Mesothelial cell of epicardium (in vitro differentiated cells): ENCODE measurements around the gene CANT1. TPM values are rescaled to one million over a fixed set of nuclear protein-coding genes. Genes with fewer than 3 reads are reported as not detected.
"Not testable (repeated sequence)": the region's sequence is repeated elsewhere in the genome, so short reads cannot be mapped to it uniquely, and the experiment has no call there.

Source experiments
- DNase-seq, 2 experiments: peaks; one replicate each; pipeline ENCODE4 v3.0.0; 2021; ENCODE audit warnings: low spot score in 2 of 2; ENCODE audit not compliant: unreplicated experiment in 2 of 2
- H3K27ac Mint-ChIP-seq: 2 replicates; pipeline ENCODE4 v1.8.0; 2021; ENCODE audit warnings: mixed read lengths
- H3K27me3 Mint-ChIP-seq: 2 replicates; pipeline ENCODE4 v1.8.0; 2021; ENCODE audit warnings: low read depth, mixed read lengths
- H3K36me3 Mint-ChIP-seq: 2 replicates; pipeline ENCODE4 v1.8.0; 2021; ENCODE audit warnings: mixed read lengths
- H3K4me1 Mint-ChIP-seq: 2 replicates; pipeline ENCODE4 v1.8.0; 2021; ENCODE audit warnings: mixed read lengths
- H3K4me3 Mint-ChIP-seq: 2 replicates; pipeline ENCODE4 v1.8.0; 2021; ENCODE audit warnings: mild to moderate bottlenecking, moderate library complexity, mixed read lengths
- H3K9me3 Mint-ChIP-seq: 2 replicates; pipeline ENCODE4 v1.8.0; 2021; ENCODE audit warnings: mixed read lengths
- total RNA-seq: library from RNA; stranded (reverse); gene quantifications from 3 replicates; pipeline ENCODE4 v1.2.1, GENCODE V29; 2021
- TF ChIP-seq, protein P1 (sequence below): fragments of 200-600 bp; sonication (generic); IDR thresholded peaks from one replicate; pipeline ENCODE4 v1.5.0; 2021; ENCODE audit warnings: antibody characterized with exemption; ENCODE audit not compliant: unreplicated experiment

Gene CANT1
- total RNA-seq, 1 donor from 2014 or later = 68.2 TPM

GRCh38 chr17:79023886-79024771 is 14.6 kb upstream of the CANT1 start, which contains the start of gene C1QTNF1:
Gene C1QTNF1, plus strand, starts transcription at chr17:79024169. Its CDS starts 19,800 bp downstream, at chr17:79043969.
- Mint-ChIP-seq H3K27me3 (peaks cover 13% of the 10 kb centered on the region), H3K27ac (peak within 1 kb of the TSS; percentile 77), H3K4me3 (peak within 1 kb of the TSS; percentile 91), H3K4me1 (peaks cover 42% of the 10 kb centered on the region), H3K9me3 (no peaks in the 10 kb centered on the region), H3K36me3 (no peaks in the 10 kb centered on the region)
- TF ChIP-seq, protein P1, sequence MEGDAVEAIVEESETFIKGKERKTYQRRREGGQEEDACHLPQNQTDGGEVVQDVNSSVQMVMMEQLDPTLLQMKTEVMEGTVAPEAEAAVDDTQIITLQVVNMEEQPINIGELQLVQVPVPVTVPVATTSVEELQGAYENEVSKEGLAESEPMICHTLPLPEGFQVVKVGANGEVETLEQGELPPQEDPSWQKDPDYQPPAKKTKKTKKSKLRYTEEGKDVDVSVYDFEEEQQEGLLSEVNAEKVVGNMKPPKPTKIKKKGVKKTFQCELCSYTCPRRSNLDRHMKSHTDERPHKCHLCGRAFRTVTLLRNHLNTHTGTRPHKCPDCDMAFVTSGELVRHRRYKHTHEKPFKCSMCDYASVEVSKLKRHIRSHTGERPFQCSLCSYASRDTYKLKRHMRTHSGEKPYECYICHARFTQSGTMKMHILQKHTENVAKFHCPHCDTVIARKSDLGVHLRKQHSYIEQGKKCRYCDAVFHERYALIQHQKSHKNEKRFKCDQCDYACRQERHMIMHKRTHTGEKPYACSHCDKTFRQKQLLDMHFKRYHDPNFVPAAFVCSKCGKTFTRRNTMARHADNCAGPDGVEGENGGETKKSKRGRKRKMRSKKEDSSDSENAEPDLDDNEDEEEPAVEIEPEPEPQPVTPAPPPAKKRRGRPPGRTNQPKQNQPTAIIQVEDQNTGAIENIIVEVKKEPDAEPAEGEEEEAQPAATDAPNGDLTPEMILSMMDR = peak; percentile 76
- peak in 1 of 2 experiments; percentile 59 for DNase-seq

DNA sequence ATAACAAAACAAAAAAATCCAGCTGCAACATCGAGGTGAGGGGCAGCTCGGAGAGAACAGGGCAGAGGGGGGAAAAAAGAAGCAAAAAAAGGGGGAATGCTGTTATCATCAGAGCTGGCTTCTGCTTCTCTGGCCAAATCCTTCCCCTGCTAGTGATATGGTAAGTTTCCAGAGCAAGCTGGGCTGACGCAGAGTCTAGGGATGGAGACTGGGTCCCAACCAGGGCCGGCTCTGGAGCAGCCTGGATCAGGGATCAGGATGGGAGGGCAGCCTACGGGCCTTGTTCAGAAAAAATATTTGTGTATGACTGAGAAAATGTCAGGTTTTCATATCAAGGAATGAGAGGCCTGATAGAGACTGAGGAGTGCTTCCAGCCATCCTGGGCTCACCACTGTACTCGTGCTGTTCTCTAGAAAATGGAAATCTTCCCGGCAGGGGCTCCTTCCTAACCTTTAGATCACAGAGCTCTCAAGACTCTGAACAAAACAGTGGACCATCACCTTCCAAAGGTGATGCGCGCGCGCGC is 13.7 kb upstream of the CANT1 start:
- H3K27ac Mint-ChIP-seq = no peak overlapping the region
- no peak for DNase-seq
- H3K4me1 Mint-ChIP-seq = peaks cover 38% of the 10 kb centered on the region
- peaks cover 13% of the 10 kb centered on the region for H3K27me3 Mint-ChIP-seq
- peak overlapping the region; percentile 91 for H3K4me3 Mint-ChIP-seq
- no peaks in the 10 kb centered on the region for H3K9me3 Mint-ChIP-seq
- TF ChIP-seq, protein P1 = no peak
- no peaks in the 10 kb centered on the region for H3K36me3 Mint-ChIP-seq

GRCh38 chr17:79022507-79022991 is 13.0 kb upstream of the CANT1 start:
- DNase-seq = no peak
- Mint-ChIP-seq H3K4me1 (peaks cover 31% of the 10 kb centered on the region), H3K36me3 (no peaks in the 10 kb centered on the region), H3K9me3 (no peaks in the 10 kb centered on the region), H3K27me3 (peaks cover 13% of the 10 kb centered on the region), H3K27ac (no peak overlapping the region), H3K4me3 (no peak overlapping the region)
- TF ChIP-seq, protein P1 = no peak

DNA sequence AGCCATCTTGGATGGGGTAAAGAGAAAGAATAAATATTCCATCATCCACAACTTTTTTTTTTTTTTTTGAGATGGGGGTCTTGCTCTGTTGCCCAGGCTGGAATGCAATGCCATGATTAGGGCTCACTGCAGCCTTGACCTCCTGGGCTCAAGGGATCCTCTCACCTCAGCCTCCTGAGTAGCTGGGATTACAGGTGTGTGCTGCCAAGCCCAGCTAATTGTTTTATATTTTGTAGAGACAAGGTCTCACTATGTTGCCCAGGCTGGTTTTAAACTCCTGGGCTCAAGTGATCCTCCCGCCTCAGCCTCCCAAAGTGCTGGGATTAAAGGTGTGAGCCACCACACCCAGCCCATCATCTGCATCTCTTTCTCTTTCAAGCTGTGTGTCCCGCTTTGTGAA is 12.4 kb upstream of the CANT1 start:
- not testable (repeated sequence) for H3K27ac Mint-ChIP-seq, DNase-seq, H3K9me3 Mint-ChIP-seq, H3K4me3 Mint-ChIP-seq, H3K36me3 Mint-ChIP-seq
- peaks cover 25% of the 10 kb centered on the region for H3K4me1 Mint-ChIP-seq
- peaks cover 13% of the 10 kb centered on the region for H3K27me3 Mint-ChIP-seq

GRCh38 chr17:79020631-79021301 is 11.2 kb upstream of the CANT1 start:
- no peak for DNase-seq
- Mint-ChIP-seq H3K36me3 (no peaks in the 10 kb centered on the region), H3K4me3 (no peak overlapping the region), H3K9me3 (peaks cover 3% of the 10 kb centered on the region), H3K27ac (no peak overlapping the region), H3K27me3 (peaks cover 13% of the 10 kb centered on the region), H3K4me1 (peaks cover 18% of the 10 kb centered on the region)
- TF ChIP-seq, protein P1 = no peak
